ENCODE results near the gene FBXO9. TPM values are rescaled to one million over a fixed set of nuclear protein-coding genes. Genes with fewer than 3 reads are reported as not detected.

The FBXO9 gene
- total RNA-seq, 1 experiment from 2014 or later = 111 TPM

DNA sequence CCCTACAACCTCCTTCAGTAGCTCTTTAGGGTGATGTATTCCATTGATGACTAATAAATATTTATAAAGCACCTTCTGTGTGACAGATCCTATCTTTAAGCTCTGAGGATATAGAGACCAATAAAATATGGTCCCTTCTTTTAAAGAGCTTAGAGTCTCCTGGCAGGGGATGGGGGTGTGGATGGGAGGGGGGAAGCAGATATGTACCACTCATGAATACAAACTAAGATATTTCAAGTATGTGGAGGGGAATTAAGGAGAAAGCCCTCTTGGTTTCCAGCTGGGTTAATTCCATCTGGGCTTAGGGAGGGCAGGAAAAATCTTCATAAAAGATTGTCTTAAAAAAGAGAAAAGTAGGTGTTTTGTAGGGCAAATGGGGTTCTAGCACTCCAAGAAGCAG is 21.6 kb upstream of the FBXO9 start:
- TF ChIP-seq, protein P1, sequence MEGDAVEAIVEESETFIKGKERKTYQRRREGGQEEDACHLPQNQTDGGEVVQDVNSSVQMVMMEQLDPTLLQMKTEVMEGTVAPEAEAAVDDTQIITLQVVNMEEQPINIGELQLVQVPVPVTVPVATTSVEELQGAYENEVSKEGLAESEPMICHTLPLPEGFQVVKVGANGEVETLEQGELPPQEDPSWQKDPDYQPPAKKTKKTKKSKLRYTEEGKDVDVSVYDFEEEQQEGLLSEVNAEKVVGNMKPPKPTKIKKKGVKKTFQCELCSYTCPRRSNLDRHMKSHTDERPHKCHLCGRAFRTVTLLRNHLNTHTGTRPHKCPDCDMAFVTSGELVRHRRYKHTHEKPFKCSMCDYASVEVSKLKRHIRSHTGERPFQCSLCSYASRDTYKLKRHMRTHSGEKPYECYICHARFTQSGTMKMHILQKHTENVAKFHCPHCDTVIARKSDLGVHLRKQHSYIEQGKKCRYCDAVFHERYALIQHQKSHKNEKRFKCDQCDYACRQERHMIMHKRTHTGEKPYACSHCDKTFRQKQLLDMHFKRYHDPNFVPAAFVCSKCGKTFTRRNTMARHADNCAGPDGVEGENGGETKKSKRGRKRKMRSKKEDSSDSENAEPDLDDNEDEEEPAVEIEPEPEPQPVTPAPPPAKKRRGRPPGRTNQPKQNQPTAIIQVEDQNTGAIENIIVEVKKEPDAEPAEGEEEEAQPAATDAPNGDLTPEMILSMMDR (IDR thresholded peaks at IDR 0.05; ENCODE audit: insufficient read depth in 1 of 2, low read depth in 1 of 2, low read length in 1 of 2, severe bottlenecking in 1 of 2, unreplicated experiment in 1 of 2) = no peak
- H3K27me3 ChIP-seq (replicated peaks; ENCODE audit: control insufficient read depth, insufficient read depth, low read length) = no peaks in the 10 kb centered on the region
- Mint-ChIP-seq H3K27me3 (ENCODE audit: insufficient read depth, unreplicated experiment) (no peaks in the 10 kb centered on the region), H3K4me1 (ENCODE audit: low read depth, unreplicated experiment) (peaks cover 7% of the 10 kb centered on the region), H3K4me3 (ENCODE audit: unreplicated experiment) (no peak overlapping the region), H3K27ac (ENCODE audit: unreplicated experiment) (no peak overlapping the region), H3K9me3 (ENCODE audit: unreplicated experiment) (no peaks in the 10 kb centered on the region), H3K36me3 (ENCODE audit: insufficient read depth, unreplicated experiment) (peaks cover 12% of the 10 kb centered on the region)
- H3K4me1 ChIP-seq = peaks cover 6% of the 10 kb centered on the region
- CTCF ChIA-PET = no interaction called here
- H3K9me3 ChIP-seq = no peaks in the 10 kb centered on the region
- POLR2A ChIA-PET = no interaction called here
- intact Hi-C loops (cut with micrococcal nuclease; ENCODE audit: unreplicated experiment) = no loop called here
- H3K36me3 ChIP-seq (ENCODE audit: control insufficient read depth, insufficient read depth, low read length) = peaks cover 2% of the 10 kb centered on the region
- no peak overlapping the region for H3K4me3 ChIP-seq (ENCODE audit: low read depth, low read length)
- BruUV-seq (replicated peaks) = no TSS peak
- DNase-seq = no peak

GRCh38 chr6:53044071-53044470 is 21.1 kb upstream of the FBXO9 start:
- no peak for DNase-seq
- TF ChIP-seq, protein P1 (IDR thresholded peaks at IDR 0.05; ENCODE audit: insufficient read depth in 1 of 2, low read depth in 1 of 2, low read length in 1 of 2, severe bottlenecking in 1 of 2, unreplicated experiment in 1 of 2) = no peak

GRCh38 chr6:53044572-53044971 is 20.6 kb upstream of the FBXO9 start:
- CTCF ChIA-PET = no interaction called here
- H3K27me3 ChIP-seq (replicated peaks; ENCODE audit: control insufficient read depth, insufficient read depth, low read length) = no peaks in the 10 kb centered on the region
- H3K9me3 Mint-ChIP-seq (ENCODE audit: unreplicated experiment) = no peaks in the 10 kb centered on the region
- H3K27me3 Mint-ChIP-seq (ENCODE audit: insufficient read depth, unreplicated experiment) = no peaks in the 10 kb centered on the region
- peaks cover 7% of the 10 kb centered on the region for H3K4me1 Mint-ChIP-seq (ENCODE audit: low read depth, unreplicated experiment)
- H3K4me3 Mint-ChIP-seq (ENCODE audit: unreplicated experiment) = no peak overlapping the region
- H3K4me1 ChIP-seq = peaks cover 6% of the 10 kb centered on the region
- DNase-seq = no peak
- BruUV-seq (replicated peaks) = no TSS peak
- H3K9me3 ChIP-seq = no peaks in the 10 kb centered on the region
- POLR2A ChIA-PET = no interaction called here
- H3K27ac Mint-ChIP-seq (ENCODE audit: unreplicated experiment) = no peak overlapping the region
- no peak overlapping the region for H3K4me3 ChIP-seq (ENCODE audit: low read depth, low read length)
- H3K36me3 Mint-ChIP-seq (ENCODE audit: insufficient read depth, unreplicated experiment) = peaks cover 4% of the 10 kb centered on the region
- intact Hi-C loops (cut with micrococcal nuclease; ENCODE audit: unreplicated experiment) = no loop called here
- TF ChIP-seq, protein P1 (IDR thresholded peaks at IDR 0.05; ENCODE audit: insufficient read depth in 1 of 2, low read depth in 1 of 2, low read length in 1 of 2, severe bottlenecking in 1 of 2, unreplicated experiment in 1 of 2) = no peak
- peaks cover 2% of the 10 kb centered on the region for H3K36me3 ChIP-seq (ENCODE audit: control insufficient read depth, insufficient read depth, low read length)

More at GRCh38 chr6:53044071-53044470, 21.1 kb upstream of the FBXO9 start:
- H3K27ac Mint-ChIP-seq (ENCODE audit: unreplicated experiment) = no peak overlapping the region
- Histone ChIP-seq H3K27me3 (replicated peaks; ENCODE audit: control insufficient read depth, insufficient read depth, low read length) (no peaks in the 10 kb centered on the region), H3K36me3 (ENCODE audit: control insufficient read depth, insufficient read depth, low read length) (peaks cover 2% of the 10 kb centered on the region), H3K4me1 (peaks cover 6% of the 10 kb centered on the region), H3K4me3 (ENCODE audit: low read depth, low read length) (no peak overlapping the region), H3K9me3 (no peaks in the 10 kb centered on the region)
- CTCF ChIA-PET = no interaction called here
- intact Hi-C loops (cut with micrococcal nuclease; ENCODE audit: unreplicated experiment) = no loop called here
- H3K4me1 Mint-ChIP-seq (ENCODE audit: low read depth, unreplicated experiment) = peaks cover 7% of the 10 kb centered on the region
- no TSS peak for BruUV-seq (replicated peaks)
- H3K4me3 Mint-ChIP-seq (ENCODE audit: unreplicated experiment) = no peak overlapping the region
- no peaks in the 10 kb centered on the region for H3K9me3 Mint-ChIP-seq (ENCODE audit: unreplicated experiment)
- H3K36me3 Mint-ChIP-seq (ENCODE audit: insufficient read depth, unreplicated experiment) = peaks cover 9% of the 10 kb centered on the region
- no peaks in the 10 kb centered on the region for H3K27me3 Mint-ChIP-seq (ENCODE audit: insufficient read depth, unreplicated experiment)
- POLR2A ChIA-PET = no interaction called here
